ENCODE data around the gene FBXO24.
A peak's percentile ranks its signal among the peaks of the same experiment; 100 is the strongest.

- TF ChIP-seq, protein P1, sequence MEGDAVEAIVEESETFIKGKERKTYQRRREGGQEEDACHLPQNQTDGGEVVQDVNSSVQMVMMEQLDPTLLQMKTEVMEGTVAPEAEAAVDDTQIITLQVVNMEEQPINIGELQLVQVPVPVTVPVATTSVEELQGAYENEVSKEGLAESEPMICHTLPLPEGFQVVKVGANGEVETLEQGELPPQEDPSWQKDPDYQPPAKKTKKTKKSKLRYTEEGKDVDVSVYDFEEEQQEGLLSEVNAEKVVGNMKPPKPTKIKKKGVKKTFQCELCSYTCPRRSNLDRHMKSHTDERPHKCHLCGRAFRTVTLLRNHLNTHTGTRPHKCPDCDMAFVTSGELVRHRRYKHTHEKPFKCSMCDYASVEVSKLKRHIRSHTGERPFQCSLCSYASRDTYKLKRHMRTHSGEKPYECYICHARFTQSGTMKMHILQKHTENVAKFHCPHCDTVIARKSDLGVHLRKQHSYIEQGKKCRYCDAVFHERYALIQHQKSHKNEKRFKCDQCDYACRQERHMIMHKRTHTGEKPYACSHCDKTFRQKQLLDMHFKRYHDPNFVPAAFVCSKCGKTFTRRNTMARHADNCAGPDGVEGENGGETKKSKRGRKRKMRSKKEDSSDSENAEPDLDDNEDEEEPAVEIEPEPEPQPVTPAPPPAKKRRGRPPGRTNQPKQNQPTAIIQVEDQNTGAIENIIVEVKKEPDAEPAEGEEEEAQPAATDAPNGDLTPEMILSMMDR (IDR thresholded peaks at IDR 0.05) = peak; percentile 98
- TF ChIP-seq ZFX (IDR thresholded peaks at IDR 0.05; ENCODE audit: borderline replicate concordance) = no peak
These were observed 22.2 kb upstream of the FBXO24 start for GRCh38 chr7:100563809-100564400.

Measured in 22Rv1 (cell line).